ENCODE data around the gene SRPX2. TPM values are rescaled to one million over a fixed set of nuclear protein-coding genes. Genes with fewer than 3 reads are reported as not detected.
A peak's percentile ranks its signal among the peaks of the same experiment; 100 is the strongest.

SRPX2 gene
- polyA plus RNA-seq, 4 donors = 0.54 to 5.5 (median 5.0) TPM; not detected in 1

DNA sequence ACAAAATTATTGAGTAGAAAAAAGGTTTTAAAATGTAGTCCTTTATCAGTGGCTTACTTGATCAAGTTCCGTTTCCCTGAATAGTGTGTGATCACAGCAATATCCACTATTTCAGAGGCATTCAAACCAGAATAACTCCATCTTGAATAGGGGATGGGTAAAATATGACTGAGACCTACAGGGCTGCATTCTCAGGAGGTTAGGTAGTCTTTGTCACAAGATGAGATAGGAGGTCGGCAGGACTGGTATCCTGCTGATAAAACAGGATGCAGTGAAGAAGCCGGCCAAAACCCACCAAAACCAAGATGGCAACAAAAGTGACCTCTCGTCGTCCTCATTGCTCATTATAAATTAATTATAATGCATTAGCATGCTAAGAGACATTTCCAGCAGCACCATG lies 32.0 kb upstream of the SRPX2 start:
- H3K27ac ChIP-seq (ENCODE audit: low read depth in 1 of 3, low read length in 2 of 3) = no peak overlapping the region
- H3K36me3 ChIP-seq (ENCODE audit: control insufficient read depth in 3 of 3, insufficient read depth in 2 of 3, low read depth in 1 of 3, low read length in 3 of 3) = no peaks in the 10 kb centered on the region
- FAIRE-seq = no peak
- 73 to 85% (median 83%) methylated on average over 5 of the region's 5 CpGs for WGBS, 3 donors
- no peaks in the 10 kb centered on the region for H3K4me1 ChIP-seq (ENCODE audit: control insufficient read depth in 3 of 3, insufficient read depth in 2 of 3, low read depth in 1 of 3, low read length in 2 of 3)
- no peak for DNase-seq
- no peak overlapping the region for H3K4me3 ChIP-seq (ENCODE audit: low read depth in 1 of 3, low read length in 3 of 3)
- no peaks in the 10 kb centered on the region for H3K27me3 ChIP-seq (ENCODE audit: control insufficient read depth in 3 of 3, insufficient read depth in 3 of 3, low read length in 3 of 3)
- no peaks in the 10 kb centered on the region for H3K9me3 ChIP-seq (ENCODE audit: control insufficient read depth in 2 of 2, insufficient read depth in 1 of 2, low read depth in 1 of 2, low read length in 1 of 2)

DNA sequence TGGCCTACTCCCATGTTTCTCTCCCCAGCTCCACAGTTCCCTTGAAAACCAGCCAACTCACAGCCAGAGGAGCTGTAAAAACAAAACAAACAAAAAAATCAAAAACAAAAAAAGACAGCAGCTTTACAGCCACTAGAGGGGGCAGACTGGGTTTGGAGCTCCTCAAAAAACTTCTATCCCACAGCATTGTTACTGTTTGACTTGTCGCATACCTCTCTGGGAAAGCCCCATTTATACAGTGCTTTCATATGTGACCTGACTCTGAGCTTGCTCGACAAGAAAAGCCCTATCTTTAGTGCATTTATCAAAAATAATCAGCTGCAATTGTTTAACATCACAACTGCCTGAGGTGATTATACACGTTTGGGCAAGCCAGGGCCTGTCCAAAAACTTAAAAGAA lies 29.0 kb upstream of the SRPX2 start:
- Histone ChIP-seq H3K9me3 (ENCODE audit: control insufficient read depth in 2 of 2, insufficient read depth in 1 of 2, low read depth in 1 of 2, low read length in 1 of 2) (no peaks in the 10 kb centered on the region), H3K4me3 (ENCODE audit: low read depth in 1 of 3, low read length in 3 of 3) (no peak overlapping the region), H3K27ac (ENCODE audit: low read depth in 1 of 3, low read length in 2 of 3) (no peak overlapping the region), H3K36me3 (ENCODE audit: control insufficient read depth in 3 of 3, insufficient read depth in 2 of 3, low read depth in 1 of 3, low read length in 3 of 3) (no peaks in the 10 kb centered on the region), H3K4me1 (ENCODE audit: control insufficient read depth in 3 of 3, insufficient read depth in 2 of 3, low read depth in 1 of 3, low read length in 2 of 3) (no peaks in the 10 kb centered on the region), H3K27me3 (ENCODE audit: control insufficient read depth in 3 of 3, insufficient read depth in 3 of 3, low read length in 3 of 3) (no peaks in the 10 kb centered on the region)
- 5 to 16% (median 12%) methylated on average over 3 of the region's 3 CpGs for WGBS, 3 donors
- FAIRE-seq (no peak), DNase-seq (peak in 1 of 2 donors; percentile 5)

DNA sequence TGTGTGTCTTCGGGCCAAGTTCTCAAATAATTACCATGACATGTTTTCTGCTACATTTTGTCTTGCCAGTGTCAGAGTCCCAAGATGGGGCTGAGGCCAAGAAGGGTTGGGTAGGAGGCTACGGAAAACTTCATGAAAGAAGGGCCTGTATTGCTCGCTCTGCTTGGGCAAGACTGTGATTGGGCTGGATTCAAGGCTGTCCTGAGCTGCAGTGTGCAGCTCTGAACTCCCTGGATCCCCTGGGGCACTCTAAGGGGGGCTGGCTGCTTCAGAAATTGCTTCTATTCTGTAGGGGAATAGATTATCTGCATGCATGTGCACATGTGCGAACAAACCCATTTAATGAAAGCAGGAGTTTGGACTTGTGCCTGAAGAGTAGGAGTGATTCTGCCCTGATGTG lies 21.0 kb upstream of the SRPX2 start:
- Histone ChIP-seq H3K9me3 (ENCODE audit: control insufficient read depth in 2 of 2, insufficient read depth in 1 of 2, low read depth in 1 of 2, low read length in 1 of 2) (no peaks in the 10 kb centered on the region), H3K4me1 (ENCODE audit: control insufficient read depth in 3 of 3, insufficient read depth in 2 of 3, low read depth in 1 of 3, low read length in 2 of 3) (no peaks in the 10 kb centered on the region), H3K4me3 (ENCODE audit: low read depth in 1 of 3, low read length in 3 of 3) (no peak overlapping the region), H3K36me3 (ENCODE audit: control insufficient read depth in 3 of 3, insufficient read depth in 2 of 3, low read depth in 1 of 3, low read length in 3 of 3) (no peaks in the 10 kb centered on the region), H3K27ac (ENCODE audit: low read depth in 1 of 3, low read length in 2 of 3) (no peak overlapping the region), H3K27me3 (ENCODE audit: control insufficient read depth in 3 of 3, insufficient read depth in 3 of 3, low read length in 3 of 3) (no peaks in the 10 kb centered on the region)
- no peak for FAIRE-seq
- 76 to 84% (median 80%) methylated on average over 4 of the region's 4 CpGs for WGBS, 3 donors
- DNase-seq = no peak

DNA sequence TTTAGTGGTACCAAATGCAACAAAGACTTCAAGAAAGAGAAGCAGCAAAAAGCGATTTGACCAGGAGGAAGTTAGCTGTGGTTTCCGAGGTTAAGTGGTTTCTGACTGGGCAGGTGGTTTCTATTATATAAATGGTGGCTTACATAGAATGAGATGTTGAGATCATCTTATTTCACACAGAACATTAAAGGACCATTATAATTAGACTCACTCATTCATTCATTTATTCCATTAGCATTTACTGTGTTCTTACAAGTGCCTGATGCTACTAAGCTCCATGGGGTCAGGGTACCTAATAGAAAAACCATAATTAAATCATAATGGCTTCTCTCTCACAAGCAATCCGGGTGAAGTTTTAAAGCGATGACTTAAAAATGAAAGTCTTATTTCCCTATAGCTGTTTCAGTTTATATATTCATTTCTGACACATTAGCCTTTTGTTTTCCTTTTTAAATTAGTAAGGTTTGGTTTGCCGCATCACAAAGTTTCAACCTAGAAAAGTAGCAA lies 18.0 kb upstream of the SRPX2 start:
- H3K27me3 ChIP-seq (ENCODE audit: control insufficient read depth in 3 of 3, insufficient read depth in 3 of 3, low read length in 3 of 3) = no peaks in the 10 kb centered on the region
- H3K27ac ChIP-seq (ENCODE audit: low read depth in 1 of 3, low read length in 2 of 3) = no peak overlapping the region
- H3K4me1 ChIP-seq (ENCODE audit: control insufficient read depth in 3 of 3, insufficient read depth in 2 of 3, low read depth in 1 of 3, low read length in 2 of 3) = no peaks in the 10 kb centered on the region
- WGBS, 3 donors = 56 to 80% (median 63%) methylated on average over 5 of the region's 5 CpGs
- no peak overlapping the region for H3K4me3 ChIP-seq (ENCODE audit: low read depth in 1 of 3, low read length in 3 of 3)
- DNase-seq (no peak), FAIRE-seq (no peak)
- H3K36me3 ChIP-seq (ENCODE audit: control insufficient read depth in 3 of 3, insufficient read depth in 2 of 3, low read depth in 1 of 3, low read length in 3 of 3) = no peaks in the 10 kb centered on the region
- H3K9me3 ChIP-seq (ENCODE audit: control insufficient read depth in 2 of 2, insufficient read depth in 1 of 2, low read depth in 1 of 2, low read length in 1 of 2) = no peaks in the 10 kb centered on the region

DNA sequence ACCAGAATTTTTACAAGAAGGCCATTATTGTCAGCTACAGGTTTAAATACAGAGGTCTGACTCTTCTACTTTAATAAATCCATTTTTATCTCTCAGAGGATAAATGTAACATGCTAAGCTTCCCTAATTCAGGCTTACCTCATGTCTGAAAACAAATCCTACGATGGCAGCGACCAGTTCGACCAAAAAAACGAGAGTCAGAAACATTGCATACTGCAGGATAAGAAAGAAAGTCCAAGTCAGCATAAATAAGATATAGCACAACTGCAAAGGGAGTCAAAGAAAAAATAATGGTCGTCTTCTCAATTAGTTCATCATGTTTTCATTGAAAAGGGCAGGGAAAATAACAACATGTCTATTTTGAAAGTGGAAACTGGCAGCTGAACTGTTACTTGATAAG lies 9.0 kb upstream of the SRPX2 start:
- DNase-seq (no peak), FAIRE-seq (no peak)
- 64 to 77% (median 72%) methylated on average over 5 of the region's 5 CpGs for WGBS, 3 donors
- H3K27ac ChIP-seq (ENCODE audit: low read depth in 1 of 3, low read length in 2 of 3) = no peak overlapping the region
- H3K36me3 ChIP-seq (ENCODE audit: control insufficient read depth in 3 of 3, insufficient read depth in 2 of 3, low read depth in 1 of 3, low read length in 3 of 3) = peaks cover 0 to 3% (median 0%) of the 10 kb centered on the region in 3 donors
- peak overlapping the region in 1 of 3 donors; percentile 61 for H3K4me3 ChIP-seq (ENCODE audit: low read depth in 1 of 3, low read length in 3 of 3)
- no peaks in the 10 kb centered on the region for H3K9me3 ChIP-seq (ENCODE audit: control insufficient read depth in 2 of 2, insufficient read depth in 1 of 2, low read depth in 1 of 2, low read length in 1 of 2)
- no peaks in the 10 kb centered on the region for H3K4me1 ChIP-seq (ENCODE audit: control insufficient read depth in 3 of 3, insufficient read depth in 2 of 3, low read depth in 1 of 3, low read length in 2 of 3)
- H3K27me3 ChIP-seq (ENCODE audit: control insufficient read depth in 3 of 3, insufficient read depth in 3 of 3, low read length in 3 of 3) = no peaks in the 10 kb centered on the region

DNA sequence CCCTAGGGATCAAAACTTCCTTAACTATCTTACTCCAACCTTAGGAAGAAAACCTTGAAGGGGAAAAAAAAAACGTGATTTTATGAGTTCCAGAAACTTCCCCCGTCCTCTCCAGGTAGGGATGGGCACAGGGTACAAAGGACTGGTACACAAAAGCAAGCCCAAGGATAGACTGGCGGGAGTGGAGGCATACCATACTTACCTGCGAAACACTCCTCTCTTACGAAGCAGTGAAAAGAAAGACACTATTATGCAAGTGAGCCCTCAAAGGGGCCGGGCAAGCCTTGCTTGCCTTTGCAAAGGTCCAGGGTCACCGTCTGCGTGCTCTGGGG lies 8.0 kb upstream of the SRPX2 start:
- Histone ChIP-seq H3K36me3 (ENCODE audit: control insufficient read depth in 3 of 3, insufficient read depth in 2 of 3, low read depth in 1 of 3, low read length in 3 of 3) (peaks cover 0 to 3% (median 0%) of the 10 kb centered on the region in 3 donors), H3K4me3 (ENCODE audit: low read depth in 1 of 3, low read length in 3 of 3) (peak overlapping the region; percentile 36 to 61 (median 53)), H3K9me3 (ENCODE audit: control insufficient read depth in 2 of 2, insufficient read depth in 1 of 2, low read depth in 1 of 2, low read length in 1 of 2) (no peaks in the 10 kb centered on the region), H3K4me1 (ENCODE audit: control insufficient read depth in 3 of 3, insufficient read depth in 2 of 3, low read depth in 1 of 3, low read length in 2 of 3) (no peaks in the 10 kb centered on the region), H3K27ac (ENCODE audit: low read depth in 1 of 3, low read length in 2 of 3) (peak overlapping the region in 1 of 3 donors; percentile 81), H3K27me3 (ENCODE audit: control insufficient read depth in 3 of 3, insufficient read depth in 3 of 3, low read length in 3 of 3) (no peaks in the 10 kb centered on the region)
- peak in 1 of 2 donors; percentile 15 for DNase-seq
- WGBS, 3 donors = 12 to 31% (median 29%) methylated on average over 8 of the region's 8 CpGs
- no peak for FAIRE-seq

DNA sequence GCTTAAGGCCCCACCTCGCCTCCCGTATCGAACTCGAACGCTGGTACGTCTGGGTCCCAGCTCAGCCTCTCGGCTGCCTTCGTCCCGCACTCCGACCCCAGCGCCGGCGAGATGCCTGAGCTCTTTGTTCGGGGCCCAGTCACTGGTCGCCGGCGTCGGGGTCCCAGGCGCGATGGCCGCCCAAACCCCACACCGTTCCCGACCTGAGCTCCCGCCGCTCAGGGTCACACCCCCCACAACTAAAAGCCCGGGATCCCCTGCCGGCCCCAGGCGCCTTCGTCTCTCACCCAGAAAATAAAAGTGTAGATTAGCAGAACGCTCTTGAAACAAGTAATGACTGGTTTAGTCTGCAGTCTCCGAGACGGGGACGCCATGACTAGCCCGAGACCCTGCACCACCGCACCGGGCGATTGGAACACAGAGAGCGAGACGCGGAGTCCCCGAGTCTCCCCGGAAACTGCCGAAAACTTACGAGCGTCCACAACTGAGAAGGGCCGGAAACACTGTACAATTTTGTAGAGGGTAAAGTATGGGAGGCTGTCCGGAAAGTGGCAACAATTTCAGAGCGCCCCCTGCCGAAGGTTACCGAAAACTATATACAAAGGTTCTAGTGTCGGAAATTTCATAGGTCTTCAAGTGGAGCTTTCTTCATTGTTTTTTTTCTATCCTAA lies 7.5 kb upstream of the SRPX2 start, which contains the start of gene TSPAN6:
Gene TSPAN6 (minus strand): TSS at position 486 of the 671 bp plus-strand sequence. CDS start 112 bp downstream, at position 374.
- 2 to 36% (median 12%) methylated on average over 47 to 51 of the region's 51 CpGs for WGBS, 3 donors
- FAIRE-seq (no peak), DNase-seq (peak; percentile 82 to 86)
- Histone ChIP-seq H3K4me3 (ENCODE audit: low read depth in 1 of 3, low read length in 3 of 3) (peak within 1 kb of the TSS; percentile 36 to 61 (median 53)), H3K36me3 (ENCODE audit: control insufficient read depth in 3 of 3, insufficient read depth in 2 of 3, low read depth in 1 of 3, low read length in 3 of 3) (peaks cover 0 to 3% (median 0%) of the 10 kb centered on the region in 3 donors), H3K27ac (ENCODE audit: low read depth in 1 of 3, low read length in 2 of 3) (peak within 1 kb of the TSS in 2 of 3 donors; percentile 67 to 81), H3K4me1 (ENCODE audit: control insufficient read depth in 3 of 3, insufficient read depth in 2 of 3, low read depth in 1 of 3, low read length in 2 of 3) (no peaks in the 10 kb centered on the region), H3K27me3 (ENCODE audit: control insufficient read depth in 3 of 3, insufficient read depth in 3 of 3, low read length in 3 of 3) (no peaks in the 10 kb centered on the region), H3K9me3 (ENCODE audit: control insufficient read depth in 2 of 2, insufficient read depth in 1 of 2, low read depth in 1 of 2, low read length in 1 of 2) (no peaks in the 10 kb centered on the region)

DNA sequence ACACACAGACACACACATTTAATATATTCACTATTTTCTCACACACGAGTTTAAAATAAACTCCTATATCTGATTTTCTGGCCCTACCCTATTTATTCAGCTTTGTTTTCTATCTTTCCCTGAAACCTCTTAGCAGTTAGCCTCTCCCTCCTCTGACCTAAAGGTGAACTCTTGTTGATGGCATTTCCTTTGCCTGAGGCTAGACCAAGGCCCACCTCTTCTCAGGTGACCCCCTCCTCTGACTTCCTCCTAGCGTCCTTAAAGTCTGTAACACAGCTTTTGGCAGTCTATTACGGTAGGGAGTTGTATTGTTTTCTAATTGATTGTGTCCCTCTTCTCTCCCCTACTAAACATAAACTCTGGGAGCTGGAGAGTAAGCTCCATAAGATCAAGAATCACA lies 1.7 kb upstream of the SRPX2 start:
- Histone ChIP-seq H3K9me3 (ENCODE audit: control insufficient read depth in 2 of 2, insufficient read depth in 1 of 2, low read depth in 1 of 2, low read length in 1 of 2) (no peaks in the 10 kb centered on the region), H3K4me1 (ENCODE audit: control insufficient read depth in 3 of 3, insufficient read depth in 2 of 3, low read depth in 1 of 3, low read length in 2 of 3) (peaks cover 0 to 15% (median 0%) of the 10 kb centered on the region in 3 donors), H3K27me3 (ENCODE audit: control insufficient read depth in 3 of 3, insufficient read depth in 3 of 3, low read length in 3 of 3) (no peaks in the 10 kb centered on the region), H3K36me3 (ENCODE audit: control insufficient read depth in 3 of 3, insufficient read depth in 2 of 3, low read depth in 1 of 3, low read length in 3 of 3) (no peaks in the 10 kb centered on the region), H3K27ac (ENCODE audit: low read depth in 1 of 3, low read length in 2 of 3) (no peak overlapping the region), H3K4me3 (ENCODE audit: low read depth in 1 of 3, low read length in 3 of 3) (no peak overlapping the region)
- no peak for FAIRE-seq
- 39 to 64% (median 45%) methylated on average over 3 of the region's 3 CpGs for WGBS, 3 donors
- no peak for DNase-seq

DNA sequence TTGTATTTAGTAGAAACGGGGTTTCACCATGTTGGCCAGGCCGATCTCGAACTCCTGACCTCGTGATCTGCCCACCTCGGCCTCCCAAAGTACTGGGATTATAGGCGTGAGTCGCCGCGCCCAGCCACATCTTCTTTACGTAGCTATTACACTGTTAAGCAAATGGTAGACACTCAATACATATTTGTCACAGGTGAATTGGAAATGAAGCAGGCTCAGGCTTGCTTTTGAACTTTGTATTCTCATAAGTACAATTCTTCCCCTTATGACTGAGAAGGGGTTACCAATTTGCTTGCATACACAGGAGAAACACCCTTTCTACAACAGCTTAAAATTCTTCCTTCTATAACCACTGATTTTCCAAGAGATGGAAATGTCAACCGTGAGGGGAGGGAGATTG lies 787 bp upstream of the SRPX2 start:
- Histone ChIP-seq H3K36me3 (ENCODE audit: control insufficient read depth in 3 of 3, insufficient read depth in 2 of 3, low read depth in 1 of 3, low read length in 3 of 3) (no peaks in the 10 kb centered on the region), H3K27ac (ENCODE audit: low read depth in 1 of 3, low read length in 2 of 3) (peak overlapping the region in 1 of 3 donors; percentile 13), H3K4me1 (ENCODE audit: control insufficient read depth in 3 of 3, insufficient read depth in 2 of 3, low read depth in 1 of 3, low read length in 2 of 3) (peaks cover 0 to 25% (median 0%) of the 10 kb centered on the region in 3 donors), H3K9me3 (ENCODE audit: control insufficient read depth in 2 of 2, insufficient read depth in 1 of 2, low read depth in 1 of 2, low read length in 1 of 2) (no peaks in the 10 kb centered on the region), H3K27me3 (ENCODE audit: control insufficient read depth in 3 of 3, insufficient read depth in 3 of 3, low read length in 3 of 3) (no peaks in the 10 kb centered on the region), H3K4me3 (ENCODE audit: low read depth in 1 of 3, low read length in 3 of 3) (no peak overlapping the region)
- DNase-seq (no peak), FAIRE-seq (no peak)
- 83 to 93% (median 89%) methylated on average over 11 of the region's 11 CpGs for WGBS, 3 donors
